Peyer's patch (tissue), 4 donors: ENCODE data around the gene SLC40A1.

Source experiments
- CTCF ChIP-seq, 6 experiments: fragments of 450-650 bp in 4 of 6; fragments of 200-600 bp in 2 of 6; sonication (generic) in 1 of 6; IDR thresholded peaks; one replicate each; pipeline ENCODE4 v1.5.1; 2017 to 2019; ENCODE audit warnings: antibody characterized with exemption in 6 of 6, mild to moderate bottlenecking in 3 of 6, moderate library complexity in 1 of 6
- POLR2A ChIP-seq, 2 donors: fragments of 450-650 bp; IDR thresholded peaks; one replicate each; pipeline ENCODE4 v1.5.1; 2017; ENCODE audit warnings: antibody characterized with exemption in 2 of 2, mild to moderate bottlenecking in 2 of 2, moderate library complexity in 2 of 2

- TF ChIP-seq CTCF (IDR thresholded peaks at IDR 0.05) (no peak), POLR2A (IDR thresholded peaks at IDR 0.05) (no peak)
Measured at GRCh38 chr2:189538402-189538801, 42.2 kb downstream of the SLC40A1 start.
